Loucy (cell line): Measurements from ENCODE around the gene ZNF277.

Experiments used
- EZH2phosphoT487 ChIP-seq: fragments of 200-600 bp; IDR thresholded peaks from 2 replicates; pipeline ENCODE4 v1.6.1; 2018; ENCODE audit warnings: antibody characterized with exemption, mild to moderate bottlenecking, moderate library complexity, borderline replicate concordance
- TF ChIP-seq, protein P1 (sequence below): fragments of 200-600 bp; sonication (generic); conservative IDR thresholded peaks from 2 replicates; pipeline ENCODE4 v1.5.1; 2014; ENCODE audit warnings: mild to moderate bottlenecking, antibody characterized with exemption, low read length

- TF ChIP-seq, protein P1, sequence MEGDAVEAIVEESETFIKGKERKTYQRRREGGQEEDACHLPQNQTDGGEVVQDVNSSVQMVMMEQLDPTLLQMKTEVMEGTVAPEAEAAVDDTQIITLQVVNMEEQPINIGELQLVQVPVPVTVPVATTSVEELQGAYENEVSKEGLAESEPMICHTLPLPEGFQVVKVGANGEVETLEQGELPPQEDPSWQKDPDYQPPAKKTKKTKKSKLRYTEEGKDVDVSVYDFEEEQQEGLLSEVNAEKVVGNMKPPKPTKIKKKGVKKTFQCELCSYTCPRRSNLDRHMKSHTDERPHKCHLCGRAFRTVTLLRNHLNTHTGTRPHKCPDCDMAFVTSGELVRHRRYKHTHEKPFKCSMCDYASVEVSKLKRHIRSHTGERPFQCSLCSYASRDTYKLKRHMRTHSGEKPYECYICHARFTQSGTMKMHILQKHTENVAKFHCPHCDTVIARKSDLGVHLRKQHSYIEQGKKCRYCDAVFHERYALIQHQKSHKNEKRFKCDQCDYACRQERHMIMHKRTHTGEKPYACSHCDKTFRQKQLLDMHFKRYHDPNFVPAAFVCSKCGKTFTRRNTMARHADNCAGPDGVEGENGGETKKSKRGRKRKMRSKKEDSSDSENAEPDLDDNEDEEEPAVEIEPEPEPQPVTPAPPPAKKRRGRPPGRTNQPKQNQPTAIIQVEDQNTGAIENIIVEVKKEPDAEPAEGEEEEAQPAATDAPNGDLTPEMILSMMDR, result no peak
- no peak for TF ChIP-seq EZH2phosphoT487
These were observed 16.4 kb upstream of the ZNF277 start for GRCh38 chr7:112190120-112190519.
